Naive thymus-derived CD8-positive, alpha-beta T cell (primary cell): ENCODE data around the gene AP3B1. TPM values are rescaled to one million over a fixed set of nuclear protein-coding genes. Genes with fewer than 3 reads are reported as not detected.

Source experiments
- ATAC-seq, 2 donors: fragments of 150-1000 bp; cut with Tn5 transposase in 1 of 2; sonication (Bioruptor Pico), chemical (Tn5 transposase) in 1 of 2; 1 replicate in 1 of 2; 2 replicates in 1 of 2; pipeline ENCODE4 v1.10.0; 2021; ENCODE audit warnings: mild to moderate bottlenecking in 2 of 2, moderate library complexity in 2 of 2
- POLR2A ChIA-PET: fragments of 350-600 bp; sonication (Branson Sonifier 250); formaldehyde crosslinking; loops from one replicate; lab custom pipeline; 2021; ENCODE audit warnings: antibody characterized with exemption; lab: Charles Lee
- DNase-seq, 10 donors: peaks; one replicate each; pipeline versions ENCODE4 v3.0.0 to v3.0.0-alpha.2; 2020 to 2022
- H3K27ac Mint-ChIP-seq, 10 donors: one replicate each; pipeline ENCODE4 v1.8.0; 2020 to 2022; ENCODE audit warnings: mild to moderate bottlenecking in 10 of 10, mixed read lengths in 10 of 10, moderate library complexity in 4 of 10, inconsistent platforms in 1 of 10
- H3K27me3 Mint-ChIP-seq, 5 donors: one replicate each; pipeline ENCODE4 v1.8.0; 2021 to 2022; ENCODE audit warnings: mixed read lengths in 5 of 5
- H3K36me3 Mint-ChIP-seq, 3 donors: one replicate each; pipeline ENCODE4 v1.8.0; 2020 to 2022; ENCODE audit warnings: mixed read lengths in 3 of 3, mild to moderate bottlenecking in 2 of 3, inconsistent platforms in 1 of 3
- H3K4me1 Mint-ChIP-seq, 4 donors: one replicate each; pipeline ENCODE4 v1.8.0; 2021 to 2022; ENCODE audit warnings: mixed read lengths in 4 of 4
- H3K4me3 Mint-ChIP-seq, 10 donors: one replicate each; pipeline ENCODE4 v1.8.0; 2020 to 2022; ENCODE audit warnings: mild to moderate bottlenecking in 10 of 10, mixed read lengths in 10 of 10, moderate library complexity in 6 of 10, inconsistent platforms in 1 of 10
- H3K9me3 Mint-ChIP-seq, 9 donors: one replicate each; pipeline ENCODE4 v1.8.0; 2020 to 2022; ENCODE audit warnings: mixed read lengths in 9 of 9, mild to moderate bottlenecking in 3 of 9, inconsistent platforms in 1 of 9, moderate library complexity in 1 of 9
- polyA plus RNA-seq, 3 donors: library from polyadenylated mRNA; unstranded; fragments of 300-500 nt; fragmentation: Illumina TruSeq; gene quantifications; one replicate each; pipeline ENCODE4 v1.2.3, GENCODE V29; 2021
- total RNA-seq, 8 experiments: library from RNA in 2 of 8; stranded (reverse) in 2 of 8; gene quantifications; one replicate each; pipeline ENCODE4 v1.2.3 and lab custom pipeline; 2021 to 2026

The AP3B1 gene
- total and polyA plus RNA-seq, 5 experiments from 2014 or later: 19.8 to 36.4 (median 26.2) TPM

GRCh38 chr5:78002690-78003089 lies 291.8 kb downstream of the AP3B1 start:
- no peak for ATAC-seq
- DNase-seq: no peak
- no peaks in the 10 kb centered on the region for H3K9me3 Mint-ChIP-seq

GRCh38 chr5:78001197-78001596 lies 293.3 kb downstream of the AP3B1 start:
- POLR2A ChIA-PET: no interaction called here
- Mint-ChIP-seq H3K27ac (peak overlapping the region in 1 of 10 donors; percentile 19), H3K36me3 (peaks cover 18 to 70% (median 20%) of the 10 kb centered on the region in 3 donors), H3K27me3 (no peaks in the 10 kb centered on the region), H3K4me1 (no peaks in the 10 kb centered on the region), H3K9me3 (no peaks in the 10 kb centered on the region), H3K4me3 (no peak overlapping the region)
- DNase-seq (no peak), ATAC-seq (no peak)

More at GRCh38 chr5:78002690-78003089, 291.8 kb downstream of the AP3B1 start:
- no peak overlapping the region for H3K27ac Mint-ChIP-seq
- peaks cover 13 to 66% (median 16%) of the 10 kb centered on the region in 3 donors for H3K36me3 Mint-ChIP-seq
- H3K27me3 Mint-ChIP-seq: no peaks in the 10 kb centered on the region
- no peak overlapping the region for H3K4me3 Mint-ChIP-seq
- H3K4me1 Mint-ChIP-seq: no peaks in the 10 kb centered on the region
- POLR2A ChIA-PET: no interaction called here

- Mint-ChIP-seq H3K27ac (no peak overlapping the region), H3K4me3 (no peak overlapping the region), H3K27me3 (no peaks in the 10 kb centered on the region), H3K9me3 (no peaks in the 10 kb centered on the region), H3K36me3 (peaks cover 18 to 69% (median 20%) of the 10 kb centered on the region in 3 donors), H3K4me1 (no peaks in the 10 kb centered on the region)
- no peak for ATAC-seq
- POLR2A ChIA-PET: no interaction called here
- DNase-seq: no peak
Measured at GRCh38 chr5:78000191-78000590, 294.3 kb downstream of the AP3B1 start.

- POLR2A ChIA-PET: no interaction called here
- no peak overlapping the region for H3K27ac Mint-ChIP-seq
- no peak for DNase-seq
- H3K36me3 Mint-ChIP-seq: peaks cover 17 to 70% (median 18%) of the 10 kb centered on the region in 3 donors
- H3K4me1 Mint-ChIP-seq: no peaks in the 10 kb centered on the region
- ATAC-seq: no peak
- no peaks in the 10 kb centered on the region for H3K9me3 Mint-ChIP-seq
- no peaks in the 10 kb centered on the region for H3K27me3 Mint-ChIP-seq
- no peak overlapping the region for H3K4me3 Mint-ChIP-seq
Measured at GRCh38 chr5:77999399-77999798, 295.1 kb downstream of the AP3B1 start.

DNA sequence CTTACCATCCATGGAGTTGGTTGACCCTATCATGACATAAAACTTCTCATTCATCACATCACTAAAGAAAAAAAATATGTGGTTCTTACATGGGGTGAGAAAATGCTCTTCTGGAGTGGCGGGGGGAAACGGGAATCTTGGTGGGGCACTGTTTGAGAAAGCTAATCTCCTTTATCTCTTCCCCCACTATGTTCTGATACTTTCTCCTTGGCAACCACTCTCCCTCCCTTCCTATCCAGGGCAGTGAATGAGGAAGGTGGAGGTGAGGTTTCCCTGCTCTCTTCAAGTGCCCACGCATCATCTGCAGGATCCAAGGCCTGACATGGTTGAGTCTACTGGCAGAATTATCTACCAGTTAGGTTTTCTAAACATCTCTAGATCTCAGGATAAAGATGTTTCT lies 297.6 kb downstream of the AP3B1 start:
- Mint-ChIP-seq H3K9me3 (no peaks in the 10 kb centered on the region), H3K4me1 (no peaks in the 10 kb centered on the region), H3K27ac (no peak overlapping the region), H3K27me3 (no peaks in the 10 kb centered on the region), H3K4me3 (no peak overlapping the region), H3K36me3 (peaks cover 10 to 61% (median 15%) of the 10 kb centered on the region in 3 donors)
- POLR2A ChIA-PET: no interaction called here
- ATAC-seq: no peak
- no peak for DNase-seq

DNA sequence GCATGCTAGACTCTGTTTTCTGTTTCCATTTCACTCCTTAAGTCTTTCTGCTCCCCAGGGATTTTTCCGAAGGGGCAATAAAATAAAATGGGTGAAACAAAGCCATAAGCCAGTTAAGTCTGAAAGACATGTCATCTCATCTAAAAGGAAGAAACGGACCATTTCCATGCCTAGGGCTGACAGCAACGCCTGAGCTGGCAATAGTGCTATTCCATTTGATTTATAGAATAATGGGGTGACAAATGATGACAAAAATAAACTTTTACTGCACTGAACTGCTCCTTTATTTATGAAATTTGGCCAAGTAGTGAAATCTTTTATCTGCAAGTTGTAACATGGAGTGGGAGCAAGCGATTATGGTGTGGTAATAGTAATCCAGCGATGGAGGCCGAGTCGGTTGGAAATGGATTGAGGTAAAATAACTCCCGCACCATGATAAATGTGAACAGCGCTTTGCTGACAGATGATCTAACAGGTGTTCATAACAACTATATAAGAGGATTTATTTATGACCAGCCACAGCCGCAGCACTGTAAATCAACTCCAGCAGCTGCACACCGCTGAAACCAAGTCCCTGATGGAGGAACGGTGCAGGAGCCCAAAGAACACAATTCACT lies 298.6 kb downstream of the AP3B1 start:
- no peak overlapping the region for H3K4me3 Mint-ChIP-seq
- H3K27ac Mint-ChIP-seq: no peak overlapping the region
- no peaks in the 10 kb centered on the region for H3K27me3 Mint-ChIP-seq
- H3K36me3 Mint-ChIP-seq: peaks cover 10 to 52% (median 15%) of the 10 kb centered on the region in 3 donors
- H3K9me3 Mint-ChIP-seq: no peaks in the 10 kb centered on the region
- DNase-seq: no peak
- ATAC-seq: no peak
- no peaks in the 10 kb centered on the region for H3K4me1 Mint-ChIP-seq
- POLR2A ChIA-PET: no interaction called here

DNA sequence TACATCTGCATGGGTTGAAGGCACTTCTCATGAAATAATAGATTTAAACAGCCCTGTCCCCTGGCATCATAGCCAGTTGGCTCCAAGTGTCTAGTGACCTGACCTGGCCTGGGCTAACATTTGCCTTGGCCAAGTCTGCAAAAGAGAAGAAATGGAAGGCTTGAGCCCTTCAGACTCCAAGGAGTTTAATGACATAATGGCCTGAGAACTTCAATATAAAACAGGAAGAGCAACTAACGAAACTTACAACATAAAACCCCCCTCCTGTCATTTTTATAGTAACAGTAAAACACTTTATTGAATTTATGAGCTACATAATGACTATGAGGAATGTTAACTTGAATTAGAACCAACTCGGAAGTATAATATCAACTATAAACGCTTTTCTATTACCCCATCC lies 299.6 kb downstream of the AP3B1 start:
- H3K27ac Mint-ChIP-seq: peak overlapping the region in 2 of 10 donors; percentile 29 to 38
- H3K4me1 Mint-ChIP-seq: peaks cover 0 to 2% (median 0%) of the 10 kb centered on the region in 4 donors
- DNase-seq: no peak
- H3K9me3 Mint-ChIP-seq: no peaks in the 10 kb centered on the region
- H3K27me3 Mint-ChIP-seq: no peaks in the 10 kb centered on the region
- H3K4me3 Mint-ChIP-seq: no peak overlapping the region
- POLR2A ChIA-PET: no interaction called here
- peaks cover 10 to 46% (median 11%) of the 10 kb centered on the region in 3 donors for H3K36me3 Mint-ChIP-seq
- no peak for ATAC-seq

DNA sequence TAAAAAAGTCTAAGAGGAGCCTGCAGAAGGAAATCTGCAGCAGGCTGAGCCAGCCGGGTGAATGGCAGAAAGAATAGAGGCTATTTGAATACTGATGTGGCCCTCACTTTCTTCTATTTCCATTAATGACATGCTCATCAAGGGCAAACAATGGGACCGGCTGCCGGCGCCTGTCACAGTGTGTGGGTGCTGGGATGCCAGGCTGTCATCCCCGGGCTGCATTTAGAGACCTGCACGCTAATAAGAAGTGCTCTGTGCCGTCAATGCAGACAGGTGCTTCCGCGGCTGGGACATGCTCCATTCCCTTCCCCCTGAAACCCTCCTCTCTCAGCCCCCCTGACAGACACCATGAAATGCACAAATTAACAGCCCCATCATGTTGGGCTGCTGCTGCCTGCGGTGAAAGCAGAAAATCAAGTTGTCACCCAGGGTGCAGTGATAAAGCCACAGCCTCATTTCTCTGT lies 300.6 kb downstream of the AP3B1 start:
- H3K4me3 Mint-ChIP-seq: no peak overlapping the region
- no peaks in the 10 kb centered on the region for H3K27me3 Mint-ChIP-seq
- no peaks in the 10 kb centered on the region for H3K9me3 Mint-ChIP-seq
- peaks cover 0 to 2% (median 0%) of the 10 kb centered on the region in 4 donors for H3K4me1 Mint-ChIP-seq
- H3K27ac Mint-ChIP-seq: no peak overlapping the region
- H3K36me3 Mint-ChIP-seq: peaks cover 5 to 35% (median 11%) of the 10 kb centered on the region in 3 donors
- DNase-seq (no peak), ATAC-seq (no peak)
- POLR2A ChIA-PET: no interaction called here

- H3K36me3 Mint-ChIP-seq: peaks cover 5 to 30% (median 11%) of the 10 kb centered on the region in 3 donors
- H3K27me3 Mint-ChIP-seq: no peaks in the 10 kb centered on the region
- POLR2A ChIA-PET: no interaction called here
- H3K27ac Mint-ChIP-seq: no peak overlapping the region
- DNase-seq: no peak
- H3K4me3 Mint-ChIP-seq: no peak overlapping the region
- peaks cover 0 to 2% (median 0%) of the 10 kb centered on the region in 4 donors for H3K4me1 Mint-ChIP-seq
- no peak for ATAC-seq
- H3K9me3 Mint-ChIP-seq: no peaks in the 10 kb centered on the region
Measured at GRCh38 chr5:77993141-77993854, 301.2 kb downstream of the AP3B1 start.

DNA sequence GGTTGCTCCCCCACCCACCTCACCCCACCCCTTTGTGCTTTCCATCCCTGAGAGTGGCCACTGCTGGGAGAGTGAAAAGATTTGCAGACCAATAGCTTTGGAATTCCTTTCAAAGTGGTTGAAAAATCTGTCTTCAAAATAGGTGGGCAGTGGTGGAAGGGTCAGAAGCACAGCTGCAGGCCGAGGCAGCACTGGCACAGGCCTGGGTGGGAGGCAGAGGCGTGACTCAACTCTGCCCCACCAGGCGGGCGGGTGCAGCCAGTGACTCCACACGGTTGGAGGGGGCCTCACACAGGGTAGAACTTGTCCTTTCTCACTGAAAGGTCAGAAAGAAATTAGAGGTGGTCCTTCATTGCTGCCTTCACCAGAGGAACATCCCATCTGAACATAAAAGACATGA lies 303.4 kb downstream of the AP3B1 start:
- ATAC-seq: no peak
- Mint-ChIP-seq H3K27ac (peak overlapping the region in 1 of 10 donors; percentile 45), H3K9me3 (no peaks in the 10 kb centered on the region), H3K4me3 (no peak overlapping the region), H3K27me3 (no peaks in the 10 kb centered on the region), H3K36me3 (peaks cover 0 to 22% (median 6%) of the 10 kb centered on the region in 3 donors), H3K4me1 (peaks cover 0 to 2% (median 0%) of the 10 kb centered on the region in 4 donors)
- no peak for DNase-seq
- POLR2A ChIA-PET: no interaction called here

DNA sequence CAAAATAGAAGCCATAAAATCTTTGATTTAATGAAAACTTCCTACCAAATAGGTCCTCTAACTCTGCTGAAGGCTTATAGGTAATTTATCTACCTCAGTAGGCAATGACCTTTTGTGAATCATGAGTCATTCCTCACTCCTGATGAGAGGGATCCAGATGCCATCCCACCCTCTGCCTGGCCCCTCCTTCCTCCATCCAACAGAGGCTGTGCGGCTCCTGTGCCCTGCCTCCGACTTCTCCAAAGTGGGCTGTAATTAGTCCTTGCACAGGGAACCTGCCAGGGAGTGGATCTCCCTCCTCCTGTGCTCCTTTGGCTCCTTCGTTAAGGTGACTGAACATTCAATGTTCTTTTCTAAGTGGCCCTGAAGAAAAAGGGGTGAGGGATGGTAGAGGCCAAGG lies 304.5 kb downstream of the AP3B1 start:
- H3K27ac Mint-ChIP-seq: no peak overlapping the region
- H3K36me3 Mint-ChIP-seq: peaks cover 0 to 16% (median 6%) of the 10 kb centered on the region in 3 donors
- no peak overlapping the region for H3K4me3 Mint-ChIP-seq
- ATAC-seq (no peak), DNase-seq (no peak)
- POLR2A ChIA-PET: no interaction called here
- H3K9me3 Mint-ChIP-seq: no peaks in the 10 kb centered on the region
- peaks cover 0 to 2% (median 0%) of the 10 kb centered on the region in 4 donors for H3K4me1 Mint-ChIP-seq
- H3K27me3 Mint-ChIP-seq: no peaks in the 10 kb centered on the region

GRCh38 chr5:77987988-77988387 lies 306.5 kb downstream of the AP3B1 start:
- H3K27ac Mint-ChIP-seq: no peak overlapping the region
- DNase-seq (no peak), ATAC-seq (no peak)
- H3K4me1 Mint-ChIP-seq: peaks cover 0 to 2% (median 0%) of the 10 kb centered on the region in 4 donors
- no peaks in the 10 kb centered on the region for H3K27me3 Mint-ChIP-seq
- POLR2A ChIA-PET: no interaction called here
- peaks cover 0 to 8% (median under 1%) of the 10 kb centered on the region in 3 donors for H3K36me3 Mint-ChIP-seq
- H3K9me3 Mint-ChIP-seq: no peaks in the 10 kb centered on the region
- no peak overlapping the region for H3K4me3 Mint-ChIP-seq

DNA sequence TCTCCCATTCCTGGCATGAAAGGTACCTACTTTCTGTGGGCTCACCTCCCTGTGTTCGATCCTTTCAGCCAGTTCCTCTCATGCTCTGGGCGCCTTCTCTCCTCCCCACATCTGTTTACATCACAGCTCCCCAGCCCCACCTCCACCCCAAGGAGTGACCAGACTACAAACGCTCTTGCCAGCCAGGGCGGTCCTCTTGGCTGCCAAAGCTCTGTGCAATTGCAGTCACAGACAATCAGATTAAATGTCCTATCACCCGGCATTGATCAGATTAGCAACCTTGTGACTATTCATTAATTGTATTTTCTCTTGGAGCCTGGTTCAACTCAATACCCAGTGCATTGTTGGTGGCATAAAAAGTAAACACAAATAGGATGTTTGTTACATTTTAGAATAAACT lies 307.2 kb downstream of the AP3B1 start:
- DNase-seq (no peak), ATAC-seq (no peak)
- Mint-ChIP-seq H3K36me3 (peaks cover 0 to 3% (median 0%) of the 10 kb centered on the region in 3 donors), H3K4me1 (peaks cover 0 to 2% (median 0%) of the 10 kb centered on the region in 4 donors), H3K4me3 (no peak overlapping the region), H3K9me3 (no peaks in the 10 kb centered on the region), H3K27me3 (no peaks in the 10 kb centered on the region), H3K27ac (peak overlapping the region in 1 of 10 donors; percentile 47)
- POLR2A ChIA-PET: no interaction called here
